Islet precursor cell (in vitro differentiated cells): ENCODE results near the gene TTLL4.

Experiments
- DNase-seq: peaks from one replicate; pipeline ENCODE4 v3.0.0-alpha.2; 2018

Gene TTLL4

GRCh38 chr2:218786133-218786532 is 75.5 kb downstream of the TTLL4 start:
- DNase-seq: no peak

- no peak for DNase-seq
Measured at GRCh38 chr2:218788529-218789255, 78.1 kb downstream of the TTLL4 start.

DNA sequence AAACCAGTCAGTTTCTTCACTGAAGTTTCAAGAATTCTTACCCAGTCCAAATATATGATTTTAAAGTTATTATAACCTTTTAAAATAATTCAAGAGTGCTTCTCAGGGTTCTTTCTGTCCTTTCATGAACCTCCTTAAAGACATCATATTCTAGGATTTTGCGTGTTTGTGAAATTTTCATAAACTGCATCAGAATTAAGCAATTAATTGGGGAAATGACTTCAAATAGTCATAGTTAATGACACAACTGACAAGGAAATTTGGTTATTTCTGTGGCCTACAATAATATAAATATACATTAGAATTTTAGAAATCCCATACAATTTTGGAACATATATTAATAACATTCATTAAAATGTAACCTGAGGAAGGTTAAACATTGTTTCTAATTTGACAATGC is 81.8 kb downstream of the TTLL4 start:
- DNase-seq: no peak

DNA sequence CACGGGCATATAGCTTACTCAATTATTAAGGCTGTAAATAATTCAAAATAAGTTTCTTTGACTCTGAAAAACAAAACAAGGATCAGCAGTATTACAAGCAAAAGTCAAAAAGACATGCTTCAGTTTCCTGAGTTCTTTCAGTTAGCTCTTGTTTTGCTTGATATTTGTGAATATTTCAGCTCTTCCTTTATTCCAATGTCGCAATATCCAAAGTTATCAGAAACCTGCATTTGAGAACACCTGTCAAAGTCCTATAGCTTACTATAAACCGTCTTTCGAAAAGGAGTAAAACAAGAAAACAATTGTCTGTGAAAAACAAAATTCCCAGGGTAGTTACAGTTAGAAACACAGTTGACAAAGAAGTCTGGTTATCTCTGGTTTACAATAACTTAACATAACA is 86.1 kb downstream of the TTLL4 start:
- no peak for DNase-seq

DNA sequence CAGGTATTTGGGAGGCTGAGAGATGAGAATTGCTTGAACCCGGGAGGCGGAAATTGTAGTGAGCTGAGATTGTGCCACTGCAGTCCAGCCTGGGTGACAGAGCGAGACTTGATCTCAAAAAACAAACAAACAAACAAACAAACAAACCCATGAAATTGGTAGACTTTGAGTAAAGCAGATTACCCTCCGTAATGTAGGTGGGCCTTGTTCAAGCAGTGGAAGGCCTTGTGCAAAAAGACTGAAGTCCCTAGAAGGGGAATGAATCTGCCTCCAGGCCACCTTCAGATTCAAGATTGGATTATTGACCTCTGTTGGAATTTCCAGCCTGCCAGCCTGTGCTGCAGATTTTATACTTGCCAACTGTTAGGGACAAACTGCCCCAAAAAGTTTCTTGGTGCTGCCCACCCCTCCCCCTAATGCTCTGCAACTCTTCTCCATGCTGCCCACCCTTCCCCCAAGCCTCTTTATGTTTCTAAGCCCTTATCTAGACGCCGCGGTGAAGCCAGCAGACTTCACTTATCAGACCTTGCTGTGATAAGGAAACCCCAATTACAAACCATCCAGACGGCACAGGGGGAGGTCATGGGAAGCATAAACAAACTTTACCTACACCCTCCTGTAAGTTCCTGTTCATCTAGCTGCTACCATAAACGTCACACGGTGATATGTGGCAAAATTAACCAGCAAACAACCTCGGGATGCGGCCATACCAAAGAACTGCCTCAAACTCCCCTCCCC is 88.3 kb downstream of the TTLL4 start:
- DNase-seq: no peak

DNA sequence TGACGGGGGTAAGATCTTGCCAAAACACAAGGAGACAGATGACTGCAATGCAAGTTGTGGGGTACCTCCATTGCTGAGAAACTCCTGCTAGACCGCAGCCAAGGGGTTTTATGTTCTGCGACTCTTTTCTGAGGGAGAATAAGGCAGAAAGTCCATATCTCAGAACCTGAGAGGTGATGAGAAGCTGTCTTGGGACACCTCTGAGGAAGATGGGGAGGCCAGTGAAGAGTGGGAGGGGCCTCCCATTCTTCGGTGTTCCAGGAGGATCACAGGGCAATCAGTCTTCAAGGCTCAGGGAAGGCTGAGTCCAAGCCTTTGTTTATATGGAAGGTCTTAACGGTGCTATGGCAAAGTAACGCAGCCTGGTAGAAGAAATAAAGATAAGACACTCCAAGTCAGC is 89.4 kb downstream of the TTLL4 start:
- DNase-seq: no peak

DNA sequence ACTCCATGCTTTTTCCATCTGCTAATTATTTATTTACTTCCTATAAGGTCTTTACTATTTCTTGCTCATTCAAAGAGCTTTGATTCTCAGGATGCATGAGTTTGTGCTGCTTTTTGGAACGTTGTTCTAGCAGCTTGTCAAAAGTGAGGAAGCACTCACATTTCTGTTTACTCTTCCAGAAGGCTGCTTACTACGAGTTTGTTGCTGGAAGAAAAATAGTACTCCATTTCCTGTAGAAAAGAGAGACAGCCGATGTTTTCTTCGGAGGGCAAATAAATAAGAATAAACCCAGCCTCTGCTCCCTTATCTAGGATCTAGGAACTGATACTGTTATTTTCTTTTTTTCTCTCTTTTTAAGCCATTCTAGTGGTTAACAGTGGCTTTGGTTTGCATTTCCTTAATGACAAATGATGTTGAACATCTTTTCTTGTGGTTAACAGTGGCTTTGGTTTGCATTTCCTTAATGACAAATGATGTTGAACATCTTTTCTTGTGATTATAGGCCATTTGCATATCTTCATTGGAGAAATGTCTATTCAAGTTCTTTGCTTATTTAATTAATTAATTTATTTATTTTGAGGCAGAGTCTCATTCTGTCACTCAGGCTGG is 91.9 kb downstream of the TTLL4 start:
- DNase-seq: no peak

DNA sequence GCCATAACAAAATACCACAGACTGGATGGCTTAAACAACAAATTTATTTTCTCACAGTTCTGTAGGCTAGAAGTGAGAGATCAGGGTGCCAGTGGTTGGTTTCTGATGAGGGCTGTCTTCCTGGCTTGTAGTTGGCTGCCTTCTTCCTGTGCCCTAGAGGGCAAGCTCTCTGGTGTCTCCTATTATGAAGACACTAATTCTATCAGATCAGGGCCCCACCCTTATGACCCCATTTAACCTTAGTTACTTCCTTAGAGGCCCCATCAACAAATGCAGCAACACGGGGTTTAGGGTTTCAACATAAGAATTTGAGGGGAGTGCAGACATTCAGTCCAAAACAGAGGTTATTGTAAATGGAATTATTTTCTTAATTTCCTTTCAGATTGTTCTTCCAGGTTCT is 94.2 kb downstream of the TTLL4 start:
- DNase-seq: no peak
